Adrenal gland (tissue), 12 donors: ENCODE results near the gene XYLT1. TPM values are rescaled to one million over a fixed set of nuclear protein-coding genes. Genes with fewer than 3 reads are reported as not detected.

Source experiments
- DNase-seq, 7 donors: peaks; one replicate each; pipeline ENCODE4 v3.0.0-alpha.2; 2019 to 2020
- H3K27ac ChIP-seq, 5 donors: fragments of 200-600 bp; sonication (generic) in 4 of 5; 1 replicate in 3 of 5; 2 replicates in 2 of 5; pipeline versions ENCODE4 v1.5.1 to v1.8.0; 2016 to 2020; ENCODE audit warnings: mild to moderate bottlenecking in 1 of 5
- H3K27me3 ChIP-seq: fragments of 200-600 bp; 2 replicates; pipeline ENCODE4 v1.8.0; 2021
- H3K36me3 ChIP-seq, 2 donors: fragments of 200-600 bp; replicated peaks in 1 of 2; 1 replicate in 1 of 2; 2 replicates in 1 of 2; pipeline versions ENCODE4 v1.5.1 to v1.8.0; 2018 to 2022
- H3K4me1 ChIP-seq, 2 donors: fragments of 200-600 bp; replicated peaks in 1 of 2; 1 replicate in 1 of 2; 2 replicates in 1 of 2; pipeline versions ENCODE4 v1.5.1 to v1.8.0; 2018 to 2021
- H3K4me3 ChIP-seq, 4 donors: fragments of 200-600 bp; sonication (generic) in 3 of 4; one replicate each; pipeline ENCODE4 v1.5.1; 2016 to 2018
- H3K9me3 ChIP-seq, 3 donors: fragments of 200-600 bp; sonication (generic) in 1 of 3; replicated peaks in 1 of 3; 1 replicate in 2 of 3; 2 replicates in 1 of 3; pipeline versions ENCODE4 v1.5.1 to v1.8.0; 2016 to 2021
- CTCF ChIP-seq, 6 experiments: fragments of 450-650 bp in 4 of 6; fragments of 200-600 bp in 2 of 6; sonication (generic) in 1 of 6; IDR thresholded peaks; 1 replicate in 5 of 6; 2 replicates in 1 of 6; pipeline versions ENCODE4 v1.5.1 to v1.8.0; 2016 to 2021; ENCODE audit warnings: antibody characterized with exemption in 6 of 6, mild to moderate bottlenecking in 2 of 6, moderate library complexity in 1 of 6
- POLR2A ChIP-seq, 2 donors: fragments of 450-650 bp; IDR thresholded peaks; one replicate each; pipeline ENCODE4 v1.6.1; 2017; ENCODE audit warnings: antibody characterized with exemption in 2 of 2, mild to moderate bottlenecking in 2 of 2, moderate library complexity in 1 of 2
- WGBS, 4 donors: extraction: QIAGEN DNeasy Blood & Tissue Kit in 2 of 4; methylation state at CpG; one replicate each; pipeline versions ENCODE4 v1.1.5 to v1.1.7; 2013 to 2017; 5-methylcytosine and 5-hydroxymethylcytosine counted together
- intact Hi-C, 2 donors: fragments of 100-400 bp; cut with DNase I; formaldehyde crosslinking; loops; one replicate each; pipeline versions ENCODE4 v1.14.1 to v1.15.0; 2022 to 2023
- polyA plus RNA-seq, 3 donors: library from polyadenylated mRNA; stranded (reverse); fragments of 200-250 nt in 2 of 3; fragments of 350-450 nt in 1 of 3; fragmentation: Illumina TruSeq in 1 of 3; extraction: RNeasy Lipid Tissue Mini Kit (QIAGEN cat#74804) in 1 of 3; gene quantifications; one replicate each; pipeline ENCODE4 v1.2.3, GENCODE V29; 2013 to 2014
- total RNA-seq, 9 donors: library from RNA; depleted of rRNA in 4 of 9; stranded (reverse); fragments of >200 nt in 4 of 9; fragments of 120-200 nt in 1 of 9; fragmentation: NEBNext Ultra II Directional in 1 of 9; extraction: Animal tissue kit (Norgen Biotek cat#: 25700) in 1 of 9; gene quantifications; one replicate each; pipeline versions ENCODE4 v1.1.0 to v1.2.4, GENCODE V29; 2013 to 2023
- donor health status: healthy with polysubstance abuse.
- donor health status: Bipolar disorder and iron deficiency.
- donor health status: DM: yes; HTN: yes; CAD: no.
- donor health status: DM: no; HTN: no; CAD: no.
- donor health status: DM: no; HTN: no; CAD: no.
- donor health status: DM: yes; HTN: yes; CAD: no.

Gene XYLT1
- total and polyA plus RNA-seq, 12 donors = 1.3 to 67.6 (median 16.8) TPM

- Histone ChIP-seq H3K4me1 (peaks cover 12 to 21% of the 10 kb centered on the region in 2 donors), H3K36me3 (no peaks in the 10 kb centered on the region), H3K4me3 (no peak overlapping the region), H3K27me3 (no peaks in the 10 kb centered on the region), H3K27ac (no peak overlapping the region), H3K9me3 (no peaks in the 10 kb centered on the region)
- TF ChIP-seq POLR2A (IDR thresholded peaks at IDR 0.05) (no peak), CTCF (IDR thresholded peaks at IDR 0.05) (no peak)
- no peak for DNase-seq
- WGBS, 4 donors = 88 to 96% (median 93%) methylated on average over 8 of the region's 8 CpGs
- intact Hi-C loops = no loop called here
These were observed 55.8 kb downstream of the XYLT1 start for GRCh38 chr16:17414916-17415315.

- intact Hi-C loops = no loop called here
- Histone ChIP-seq H3K36me3 (no peaks in the 10 kb centered on the region), H3K4me1 (peaks cover 12 to 21% of the 10 kb centered on the region in 2 donors), H3K4me3 (no peak overlapping the region), H3K9me3 (no peaks in the 10 kb centered on the region), H3K27me3 (no peaks in the 10 kb centered on the region), H3K27ac (no peak overlapping the region)
- WGBS, 4 donors = 56 to 71% (median 65%) methylated on average over 8 of the region's 8 CpGs
- no peak for TF ChIP-seq POLR2A (IDR thresholded peaks at IDR 0.05)
- TF ChIP-seq CTCF (IDR thresholded peaks at IDR 0.05) = no peak
- no peak for DNase-seq
These were observed 56.3 kb downstream of the XYLT1 start for GRCh38 chr16:17414421-17414820.

- no peaks in the 10 kb centered on the region for H3K27me3 ChIP-seq
- DNase-seq = no peak
- intact Hi-C loops = no loop called here
- no peaks in the 10 kb centered on the region for H3K36me3 ChIP-seq
- TF ChIP-seq POLR2A (IDR thresholded peaks at IDR 0.05) (no peak), CTCF (IDR thresholded peaks at IDR 0.05) (no peak)
- 95 to 100% (median 99%) methylated on average over 4 of the region's 4 CpGs for WGBS, 4 donors
- H3K4me3 ChIP-seq = no peak overlapping the region
- no peaks in the 10 kb centered on the region for H3K9me3 ChIP-seq
- no peak overlapping the region for H3K27ac ChIP-seq
- H3K4me1 ChIP-seq = peaks cover 12 to 21% of the 10 kb centered on the region in 2 donors
These were observed 57.3 kb downstream of the XYLT1 start for GRCh38 chr16:17413508-17413907.

GRCh38 chr16:17412791-17413190 is 58.0 kb downstream of the XYLT1 start:
- Histone ChIP-seq H3K4me1 (peaks cover 12 to 21% of the 10 kb centered on the region in 2 donors), H3K9me3 (no peaks in the 10 kb centered on the region), H3K27me3 (no peaks in the 10 kb centered on the region), H3K4me3 (no peak overlapping the region), H3K36me3 (no peaks in the 10 kb centered on the region), H3K27ac (no peak overlapping the region)
- no peak for DNase-seq
- intact Hi-C loops = no loop called here
- 96 to 100% (median 98%) methylated on average over 4 to 5 of the region's 5 CpGs for WGBS, 4 donors
- TF ChIP-seq CTCF (IDR thresholded peaks at IDR 0.05) = no peak
- no peak for TF ChIP-seq POLR2A (IDR thresholded peaks at IDR 0.05)
